Right lobe of liver (tissue), 6 donors: ENCODE measurements around the gene CACNA1D. TPM values are rescaled to one million over a fixed set of nuclear protein-coding genes. Genes with fewer than 3 reads are reported as not detected.

ENCODE experiments used
- ATAC-seq, 4 donors: fragments of 200-7000 bp; cut with Tn5 transposase; one replicate each; pipeline ENCODE4 v1.9.1; 2020; ENCODE audit warnings: mild to moderate bottlenecking in 4 of 4, moderate library complexity in 4 of 4
- DNase-seq, 3 donors: peaks; one replicate each; pipeline ENCODE4 v3.0.0-alpha.2; 2020
- H3K27ac ChIP-seq, 3 donors: fragments of 200-600 bp; one replicate each; pipeline ENCODE4 v1.8.0; 2022
- H3K27me3 ChIP-seq, 2 donors: fragments of 200-600 bp; one replicate each; pipeline ENCODE4 v1.8.0; 2022
- H3K36me3 ChIP-seq, 4 donors: fragments of 200-600 bp; sonication (generic) in 1 of 4; one replicate each; pipeline versions ENCODE4 v1.5.1 to v1.8.0; 2017 to 2022; ENCODE audit warnings: control low read depth in 1 of 4
- H3K4me1 ChIP-seq, 4 donors: fragments of 200-600 bp; sonication (generic) in 1 of 4; one replicate each; pipeline versions ENCODE4 v1.5.1 to v1.8.0; 2017 to 2022; ENCODE audit warnings: control low read depth in 1 of 4
- H3K4me3 ChIP-seq, 3 donors: fragments of 200-600 bp; one replicate each; pipeline ENCODE4 v1.8.0; 2022
- H3K9me3 ChIP-seq, 4 donors: fragments of 200-600 bp; sonication (generic) in 1 of 4; one replicate each; pipeline versions ENCODE4 v1.5.1 to v1.8.0; 2017 to 2022; ENCODE audit warnings: control low read depth in 1 of 4
- CTCF ChIP-seq, 4 donors: fragments of 200-600 bp in 3 of 4; fragments of 450-650 bp in 1 of 4; IDR thresholded peaks; one replicate each; pipeline versions ENCODE4 v1.5.1 to v1.8.0; 2016 to 2022; ENCODE audit warnings: antibody characterized with exemption in 4 of 4, mild to moderate bottlenecking in 2 of 4
- POLR2A ChIP-seq: fragments of 450-650 bp; IDR thresholded peaks from one replicate; pipeline ENCODE4 v1.6.1; 2017; ENCODE audit warnings: antibody characterized with exemption, mild to moderate bottlenecking
- WGBS: methylation state at CpG from one replicate; pipeline ENCODE4 v1.1.6; 2018; ENCODE audit warnings: low coverage, low lambda C conversion rate; ENCODE audit not compliant: insufficient coverage; ENCODE audit errors: missing lambda C conversion rate; 5-methylcytosine and 5-hydroxymethylcytosine counted together
- intact Hi-C, 2 donors: fragments of 100-400 bp; cut with DNase I; formaldehyde crosslinking; loops; one replicate each; pipeline versions ENCODE4 v1.11.2 to v1.14.1; 2022
- total RNA-seq, 6 experiments: library from RNA; depleted of rRNA in 2 of 6; stranded (reverse); fragments of >200 nt in 2 of 6; fragmentation: NEBNext Ultra II Directional in 3 of 6; extraction: Animal tissue kit (Norgen Biotek cat#: 25700) in 3 of 6; gene quantifications; one replicate each; pipeline versions ENCODE4 v1.1.0 to v1.2.4, GENCODE V29; 2016 to 2023
- donor health status: DM: no; HTN: yes; CAD: no.
- donor health status: DM: no; HTN: no; CAD: no.
- donor health status: DM: no; HTN: no; CAD: no.
- donor health status: DM: no; HTN: yes; CAD: no.
- donor health status: DM: no; HTN: yes; CAD: no.

The CACNA1D gene
- total RNA-seq, 6 experiments from 2014 or later, result 5.5 to 12.7 (median 9.3) TPM

DNA sequence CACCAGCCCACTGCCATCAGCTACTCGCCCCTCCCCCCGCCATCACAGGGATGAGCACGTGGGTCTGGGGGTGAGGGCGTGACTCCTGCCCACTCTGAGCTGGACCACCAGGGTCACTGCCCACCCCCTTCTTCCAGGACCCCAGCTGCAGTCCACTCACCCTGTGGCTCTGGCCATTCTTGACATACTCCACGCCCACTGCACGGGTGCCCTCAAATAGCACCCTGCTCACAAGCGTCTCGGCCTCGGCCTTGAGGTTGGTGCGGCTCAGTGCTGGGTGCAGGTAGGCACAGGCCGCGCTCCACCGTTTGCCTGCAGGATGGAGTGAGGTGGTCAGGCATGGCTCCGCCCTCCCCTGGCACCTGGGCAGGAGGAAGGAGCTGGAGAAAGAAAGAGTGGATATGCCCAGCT is 327.9 kb downstream of the CACNA1D start:
- peak in 1 of 3 donors; percentile 35 for DNase-seq
- intact Hi-C loops, result no loop called here
- peaks cover 0 to 65% (median 35%) of the 10 kb centered on the region in 4 donors for H3K36me3 ChIP-seq
- H3K27me3 ChIP-seq, result no peaks in the 10 kb centered on the region
- H3K27ac ChIP-seq, result no peak overlapping the region
- 93% methylated on average over 6 of the region's 14 CpGs for WGBS
- no peak for TF ChIP-seq CTCF (IDR thresholded peaks at IDR 0.05)
- TF ChIP-seq POLR2A, result no peak
- ATAC-seq, result no peak
- peaks cover 0 to 8% (median 0%) of the 10 kb centered on the region in 4 donors for H3K4me1 ChIP-seq
- H3K9me3 ChIP-seq, result no peaks in the 10 kb centered on the region
- H3K4me3 ChIP-seq, result no peak overlapping the region

DNA sequence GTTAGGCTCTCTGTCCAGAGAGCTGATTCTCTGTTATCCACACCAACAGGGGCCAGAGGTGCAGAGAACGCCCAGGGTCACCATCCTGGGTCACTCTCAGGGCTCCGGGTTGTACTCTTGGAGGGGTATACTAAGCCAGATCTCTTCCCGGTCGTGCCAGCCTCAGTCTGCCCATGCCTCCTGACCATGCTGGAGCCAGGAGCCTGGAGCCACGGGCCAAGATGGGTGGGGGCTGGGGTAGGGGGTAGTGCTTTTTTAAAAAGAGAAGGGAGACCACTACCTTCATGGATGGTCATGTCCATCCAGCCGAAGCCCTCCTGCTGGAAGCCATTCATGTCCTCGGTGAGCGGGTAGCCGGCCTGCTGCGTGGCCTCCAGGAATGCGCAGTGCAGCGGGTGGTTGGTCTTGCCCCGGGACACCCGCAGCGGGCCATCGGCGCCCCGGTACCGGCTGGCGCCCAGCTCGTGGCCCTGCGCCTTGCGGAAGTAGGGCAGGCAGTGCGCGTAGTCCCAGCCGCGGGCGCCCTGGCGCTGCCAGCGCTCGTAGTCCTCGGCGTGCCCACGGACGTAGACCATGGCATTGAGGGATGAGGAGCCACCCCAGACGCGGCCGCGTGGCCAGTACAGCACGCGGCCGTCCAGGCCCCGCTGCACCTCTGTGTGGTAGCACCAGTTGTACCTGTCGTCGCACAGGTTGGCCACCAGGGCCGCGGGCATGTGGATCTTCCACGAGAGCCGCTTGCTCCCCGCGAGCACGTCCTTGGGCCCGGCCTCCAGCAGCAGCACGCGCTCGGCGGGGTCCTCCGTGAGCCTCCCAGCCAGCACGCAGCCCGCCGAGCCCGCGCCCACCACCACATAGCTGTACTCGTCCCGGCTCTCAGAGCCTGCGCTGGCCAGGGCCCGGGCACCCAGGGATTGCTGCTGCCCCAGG is 328.9 kb downstream of the CACNA1D start:
- Histone ChIP-seq H3K9me3 (no peaks in the 10 kb centered on the region), H3K27me3 (no peaks in the 10 kb centered on the region), H3K4me3 (no peak overlapping the region), H3K36me3 (peaks cover 0 to 57% (median 31%) of the 10 kb centered on the region in 4 donors), H3K4me1 (peaks cover 0 to 8% (median 0%) of the 10 kb centered on the region in 4 donors), H3K27ac (no peak overlapping the region)
- ATAC-seq (no peak), DNase-seq (peak in 2 of 3 donors; percentile 36 to 44)
- intact Hi-C loops, result no loop called here
- TF ChIP-seq POLR2A, result no peak
- TF ChIP-seq CTCF (IDR thresholded peaks at IDR 0.05), result no peak
- WGBS, result 92% methylated on average over 22 of the region's 67 CpGs

GRCh38 chr3:53823956-53824657 is 329.7 kb downstream of the CACNA1D start:
- WGBS, result 69% methylated on average over 5 of the region's 10 CpGs
- DNase-seq (peak in 1 of 3 donors; percentile 9), ATAC-seq (no peak)
- Histone ChIP-seq H3K9me3 (no peaks in the 10 kb centered on the region), H3K27me3 (no peaks in the 10 kb centered on the region), H3K27ac (no peak overlapping the region), H3K36me3 (peaks cover 0 to 49% (median 27%) of the 10 kb centered on the region in 4 donors), H3K4me3 (no peak overlapping the region), H3K4me1 (peaks cover 0 to 8% (median 0%) of the 10 kb centered on the region in 4 donors)
- intact Hi-C loops, result no loop called here
- TF ChIP-seq CTCF (IDR thresholded peaks at IDR 0.05), result no peak
- TF ChIP-seq POLR2A, result no peak

DNA sequence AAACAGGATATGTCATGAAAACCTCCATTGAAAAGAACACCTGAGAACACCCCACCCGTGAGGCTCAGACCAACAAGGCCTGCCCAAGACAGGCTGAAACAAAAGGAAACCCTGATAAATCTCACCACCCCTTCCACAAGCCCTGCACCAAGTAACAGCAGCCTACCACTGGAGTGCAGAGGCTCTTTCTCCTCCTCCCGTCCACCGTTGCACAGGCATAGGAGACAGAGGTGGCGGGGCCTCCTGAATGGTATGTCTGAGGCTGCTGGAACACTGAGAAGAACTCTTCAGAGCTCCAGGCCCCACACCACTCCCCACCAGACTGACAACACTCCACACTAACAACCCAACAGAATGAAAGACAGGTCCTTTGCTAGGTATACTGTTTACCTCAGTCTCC is 330.4 kb downstream of the CACNA1D start:
- WGBS, result 100% methylated on average over 4 of the region's 4 CpGs
- H3K4me1 ChIP-seq, result peaks cover 0 to 8% (median 0%) of the 10 kb centered on the region in 4 donors
- intact Hi-C loops, result no loop called here
- no peaks in the 10 kb centered on the region for H3K27me3 ChIP-seq
- no peak overlapping the region for H3K4me3 ChIP-seq
- TF ChIP-seq POLR2A (no peak), CTCF (IDR thresholded peaks at IDR 0.05) (no peak)
- ATAC-seq (no peak), DNase-seq (peak in 1 of 3 donors; percentile 23)
- no peak overlapping the region for H3K27ac ChIP-seq
- H3K36me3 ChIP-seq, result peaks cover 0 to 42% (median 23%) of the 10 kb centered on the region in 4 donors
- no peaks in the 10 kb centered on the region for H3K9me3 ChIP-seq
